Esophagus squamous epithelium (tissue), 4 donors: ENCODE data around the gene CD247.

Experiments used
- POLR2A ChIP-seq, 4 donors: fragments of 450-650 bp; IDR thresholded peaks; one replicate each; pipeline ENCODE4 v1.6.1; 2017; ENCODE audit warnings: antibody characterized with exemption in 4 of 4, mild to moderate bottlenecking in 4 of 4, moderate library complexity in 3 of 4
- TF ChIP-seq, protein P1 (sequence below), 6 experiments: fragments of 450-650 bp in 4 of 6; fragments of 200-600 bp in 2 of 6; sonication (generic) in 2 of 6; IDR thresholded peaks; one replicate each; pipeline ENCODE4 v1.5.1; 2016 to 2019; ENCODE audit warnings: antibody characterized with exemption in 6 of 6, mild to moderate bottlenecking in 4 of 6, moderate library complexity in 4 of 6

DNA sequence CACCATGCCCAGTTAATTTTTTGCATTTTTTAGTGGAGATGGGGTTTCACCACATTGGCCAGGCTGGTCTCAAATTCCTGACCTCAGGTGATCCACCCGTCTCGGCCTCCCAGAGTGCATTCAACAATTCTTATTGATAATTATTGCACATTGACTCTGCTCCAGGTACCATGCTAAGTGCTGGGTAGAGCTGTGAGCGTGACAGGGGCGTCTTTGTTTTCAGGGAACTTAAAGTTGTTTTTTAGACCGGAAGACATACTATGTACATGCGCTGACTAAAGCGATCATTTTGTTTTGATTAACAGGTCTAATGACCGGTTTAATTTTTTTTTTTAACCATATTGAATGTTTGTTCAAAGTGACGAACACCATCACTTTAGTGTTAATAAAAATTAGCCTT, 4.0 kb downstream of the CD247 start:
- TF ChIP-seq POLR2A (IDR thresholded peaks at IDR 0.05) = no peak
- TF ChIP-seq, protein P1, sequence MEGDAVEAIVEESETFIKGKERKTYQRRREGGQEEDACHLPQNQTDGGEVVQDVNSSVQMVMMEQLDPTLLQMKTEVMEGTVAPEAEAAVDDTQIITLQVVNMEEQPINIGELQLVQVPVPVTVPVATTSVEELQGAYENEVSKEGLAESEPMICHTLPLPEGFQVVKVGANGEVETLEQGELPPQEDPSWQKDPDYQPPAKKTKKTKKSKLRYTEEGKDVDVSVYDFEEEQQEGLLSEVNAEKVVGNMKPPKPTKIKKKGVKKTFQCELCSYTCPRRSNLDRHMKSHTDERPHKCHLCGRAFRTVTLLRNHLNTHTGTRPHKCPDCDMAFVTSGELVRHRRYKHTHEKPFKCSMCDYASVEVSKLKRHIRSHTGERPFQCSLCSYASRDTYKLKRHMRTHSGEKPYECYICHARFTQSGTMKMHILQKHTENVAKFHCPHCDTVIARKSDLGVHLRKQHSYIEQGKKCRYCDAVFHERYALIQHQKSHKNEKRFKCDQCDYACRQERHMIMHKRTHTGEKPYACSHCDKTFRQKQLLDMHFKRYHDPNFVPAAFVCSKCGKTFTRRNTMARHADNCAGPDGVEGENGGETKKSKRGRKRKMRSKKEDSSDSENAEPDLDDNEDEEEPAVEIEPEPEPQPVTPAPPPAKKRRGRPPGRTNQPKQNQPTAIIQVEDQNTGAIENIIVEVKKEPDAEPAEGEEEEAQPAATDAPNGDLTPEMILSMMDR (IDR thresholded peaks at IDR 0.05) = no peak
